Omental fat pad (tissue), 4 donors: ENCODE data around the gene ACSL1. TPM values are rescaled to one million over a fixed set of nuclear protein-coding genes. Genes with fewer than 3 reads are reported as not detected.
"Not testable (repeated sequence)": the region's sequence is repeated elsewhere in the genome, so short reads cannot be mapped to it uniquely, and the experiment has no call there.

ENCODE experiments used
- ATAC-seq: fragments of 150-250 bp; one replicate; pipeline ENCODE4 v1.9.1; 2016; ENCODE audit warnings: mild to moderate bottlenecking, moderate library complexity; ENCODE audit not compliant: low FRiP score
- DNase-seq: peaks from one replicate; pipeline ENCODE4 v3.0.0-alpha.2; 2019; ENCODE audit warnings: low spot score
- total RNA-seq, 4 donors: library from RNA; depleted of rRNA; stranded (reverse); fragments of >200 nt; gene quantifications; one replicate each; pipeline ENCODE4 v1.1.0, GENCODE V29; 2016
- TF ChIP-seq, protein P1 (sequence below), 3 donors: fragments of 450-650 bp; IDR thresholded peaks; one replicate each; pipeline ENCODE4 v1.5.1; 2016 to 2017; ENCODE audit warnings: antibody characterized with exemption in 3 of 3, mild to moderate bottlenecking in 3 of 3, moderate library complexity in 2 of 3

Gene ACSL1
- total RNA-seq, 4 donors from 2014 or later: 577 to 1,142 (median 917) TPM

GRCh38 chr4:184782731-184783373, 42.9 kb downstream of the ACSL1 start:
- no peak for ATAC-seq
- TF ChIP-seq, protein P1, sequence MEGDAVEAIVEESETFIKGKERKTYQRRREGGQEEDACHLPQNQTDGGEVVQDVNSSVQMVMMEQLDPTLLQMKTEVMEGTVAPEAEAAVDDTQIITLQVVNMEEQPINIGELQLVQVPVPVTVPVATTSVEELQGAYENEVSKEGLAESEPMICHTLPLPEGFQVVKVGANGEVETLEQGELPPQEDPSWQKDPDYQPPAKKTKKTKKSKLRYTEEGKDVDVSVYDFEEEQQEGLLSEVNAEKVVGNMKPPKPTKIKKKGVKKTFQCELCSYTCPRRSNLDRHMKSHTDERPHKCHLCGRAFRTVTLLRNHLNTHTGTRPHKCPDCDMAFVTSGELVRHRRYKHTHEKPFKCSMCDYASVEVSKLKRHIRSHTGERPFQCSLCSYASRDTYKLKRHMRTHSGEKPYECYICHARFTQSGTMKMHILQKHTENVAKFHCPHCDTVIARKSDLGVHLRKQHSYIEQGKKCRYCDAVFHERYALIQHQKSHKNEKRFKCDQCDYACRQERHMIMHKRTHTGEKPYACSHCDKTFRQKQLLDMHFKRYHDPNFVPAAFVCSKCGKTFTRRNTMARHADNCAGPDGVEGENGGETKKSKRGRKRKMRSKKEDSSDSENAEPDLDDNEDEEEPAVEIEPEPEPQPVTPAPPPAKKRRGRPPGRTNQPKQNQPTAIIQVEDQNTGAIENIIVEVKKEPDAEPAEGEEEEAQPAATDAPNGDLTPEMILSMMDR (IDR thresholded peaks at IDR 0.05): no peak
- no peak for DNase-seq

GRCh38 chr4:184779160-184779559, 46.6 kb downstream of the ACSL1 start:
- not testable (repeated sequence) for ATAC-seq, DNase-seq

DNA sequence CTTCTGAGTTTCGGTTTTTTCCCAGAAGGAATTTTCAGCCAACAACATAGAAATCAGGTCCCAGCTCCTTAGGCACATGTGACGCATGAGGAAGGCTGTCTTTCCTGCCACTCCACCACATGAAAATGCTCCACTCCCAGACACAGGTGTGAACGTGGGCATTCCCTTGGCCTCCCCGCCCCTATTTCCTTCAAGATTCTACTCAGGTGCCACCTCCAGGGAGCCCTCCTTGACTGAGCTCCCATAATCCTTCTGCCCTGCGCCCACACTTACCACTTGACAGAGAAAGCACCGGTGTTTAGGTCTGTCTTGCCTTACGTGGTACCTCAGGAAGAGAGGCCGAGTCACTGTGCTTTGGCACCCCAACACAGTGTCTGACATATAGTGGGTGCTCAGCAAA, 47.4 kb downstream of the ACSL1 start:
- no peak for DNase-seq

GRCh38 chr4:184776821-184777220, 48.9 kb downstream of the ACSL1 start:
- DNase-seq (no peak), ATAC-seq (no peak)
- TF ChIP-seq, protein P1 (IDR thresholded peaks at IDR 0.05): no peak

More for the DNA sequence above, 47.4 kb downstream of the ACSL1 start:
- ATAC-seq: no peak
- TF ChIP-seq, protein P1 (IDR thresholded peaks at IDR 0.05): no peak

DNA sequence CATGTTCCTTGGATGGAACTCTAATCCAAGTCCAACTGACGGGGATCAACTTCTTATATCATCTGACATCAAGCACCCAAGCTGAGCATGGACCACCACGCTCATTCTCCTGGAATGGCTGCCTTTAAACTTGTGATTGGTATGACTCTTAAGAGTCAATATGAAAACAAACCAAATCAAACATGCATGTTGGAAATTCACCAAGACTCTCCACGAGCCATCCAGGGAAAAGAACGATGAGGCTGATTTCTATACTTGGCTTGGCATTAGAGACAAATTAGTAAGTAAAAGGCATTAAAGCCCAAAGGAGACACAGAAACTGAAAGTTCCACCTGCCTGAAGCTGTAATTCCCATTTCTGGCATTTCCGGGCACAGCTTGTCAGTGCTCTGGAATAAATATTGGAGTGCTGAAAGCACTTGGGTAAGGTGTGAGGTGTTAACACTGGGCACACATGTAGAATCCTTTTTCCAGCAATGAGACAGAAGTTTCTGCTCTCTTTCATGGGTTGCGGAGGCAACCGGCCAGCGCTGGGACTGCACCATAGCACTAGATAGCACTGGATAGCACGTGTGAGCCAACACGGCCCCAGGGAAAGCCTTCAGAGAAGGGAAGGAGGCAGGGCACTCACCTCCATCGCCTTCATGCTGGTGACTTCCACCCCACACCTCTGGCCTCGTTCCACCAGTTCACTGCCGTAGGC, 49.8 kb downstream of the ACSL1 start:
- TF ChIP-seq, protein P1 (IDR thresholded peaks at IDR 0.05): no peak
- no peak for ATAC-seq

GRCh38 chr4:184774152-184774551, 51.6 kb downstream of the ACSL1 start:
- ATAC-seq: no peak
- TF ChIP-seq, protein P1 (IDR thresholded peaks at IDR 0.05): no peak

More for the DNA sequence above, 49.8 kb downstream of the ACSL1 start:
- DNase-seq: no peak

DNA sequence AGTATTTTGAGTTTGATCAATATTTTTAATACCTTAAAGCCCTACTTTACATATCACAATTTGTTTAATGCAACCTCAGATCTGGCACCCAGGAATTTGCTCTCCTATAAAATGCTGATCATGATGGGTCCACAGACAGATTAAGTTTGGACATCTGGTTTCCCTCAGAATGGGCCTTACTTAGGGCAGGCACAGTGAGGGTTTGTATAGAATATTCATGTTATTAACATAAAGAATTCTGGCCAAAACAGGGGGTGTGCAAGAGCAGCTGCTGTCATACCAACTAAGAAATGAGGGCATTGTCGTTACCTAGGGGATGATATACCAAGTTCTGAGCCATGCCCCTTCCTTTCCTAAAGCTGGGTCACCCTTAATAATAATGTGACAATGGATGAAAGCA, 54.4 kb downstream of the ACSL1 start:
- no peak for ATAC-seq
- no peak for DNase-seq

More at GRCh38 chr4:184774152-184774551, 51.6 kb downstream of the ACSL1 start:
- no peak for DNase-seq

More for the DNA sequence above, 54.4 kb downstream of the ACSL1 start:
- TF ChIP-seq, protein P1 (IDR thresholded peaks at IDR 0.05): no peak
